Measurements from ENCODE around the gene SLC37A2. TPM values are rescaled to one million over a fixed set of nuclear protein-coding genes. Genes with fewer than 3 reads are reported as not detected.
"Not testable (repeated sequence)": the region's sequence is repeated elsewhere in the genome, so short reads cannot be mapped to it uniquely, and the experiment has no call there.

The SLC37A2 gene
- total RNA-seq, result 1 to 10 TPM; 2.0 to 4.2 TPM

- Histone ChIP-seq H3K9me3 (no peaks in the 10 kb centered on the region), H3K4me1 (peaks cover 0 to 17% of the 10 kb centered on the region in 2 donors), H3K36me3 (no peaks in the 10 kb centered on the region), H3K27me3 (no peaks in the 10 kb centered on the region), H3K4me3 (peak within 1 kb of the TSS; percentile 43 to 63), H3K27ac (peak within 1 kb of the TSS; percentile 13 to 72)
- peak in 1 of 2 donors; percentile 59 for TF ChIP-seq CTCF (IDR thresholded peaks at IDR 0.05)
- peak; percentile 83 for DNase-seq (ENCODE audit: low spot score)
Observed at GRCh38 chr11:125062931-125063428, at the start of gene SLC37A2. Gene SLC37A2 (plus strand): TSS chr11:125063305. CDS start chr11:125063368, 63 bp downstream.

GRCh38 chr11:125016413-125016812, 46.7 kb upstream of the SLC37A2 start:
- TF ChIP-seq CTCF (IDR thresholded peaks at IDR 0.05), result no peak
- DNase-seq (ENCODE audit: low spot score), result no peak
- no peaks in the 10 kb centered on the region for H3K4me1 ChIP-seq

GRCh38 chr11:125020342-125020741, 42.8 kb upstream of the SLC37A2 start:
- DNase-seq (ENCODE audit: low spot score), result no peak
- H3K27ac ChIP-seq, result no peak overlapping the region
- H3K9me3 ChIP-seq, result peaks cover 0 to 2% of the 10 kb centered on the region in 2 donors
- H3K27me3 ChIP-seq, result no peaks in the 10 kb centered on the region
- no peak for TF ChIP-seq CTCF (IDR thresholded peaks at IDR 0.05)
- H3K36me3 ChIP-seq, result no peaks in the 10 kb centered on the region
- no peak overlapping the region for H3K4me3 ChIP-seq
- no peaks in the 10 kb centered on the region for H3K4me1 ChIP-seq

More at GRCh38 chr11:125016413-125016812, 46.7 kb upstream of the SLC37A2 start:
- Histone ChIP-seq H3K36me3 (no peaks in the 10 kb centered on the region), H3K4me3 (no peak overlapping the region), H3K27me3 (no peaks in the 10 kb centered on the region), H3K9me3 (peaks cover 0 to 13% of the 10 kb centered on the region in 2 donors), H3K27ac (no peak overlapping the region)

- Histone ChIP-seq H3K27me3 (no peaks in the 10 kb centered on the region), H3K27ac (no peak overlapping the region), H3K9me3 (no peaks in the 10 kb centered on the region), H3K4me3 (no peak overlapping the region), H3K4me1 (no peaks in the 10 kb centered on the region), H3K36me3 (no peaks in the 10 kb centered on the region)
- DNase-seq (ENCODE audit: low spot score), result no peak
- TF ChIP-seq CTCF (IDR thresholded peaks at IDR 0.05), result no peak
Observed at GRCh38 chr11:125022551-125022950, 40.6 kb upstream of the SLC37A2 start.

GRCh38 chr11:125025968-125026367, 37.1 kb upstream of the SLC37A2 start:
- no peak overlapping the region for H3K27ac ChIP-seq
- DNase-seq (ENCODE audit: low spot score), result no peak
- no peaks in the 10 kb centered on the region for H3K9me3 ChIP-seq
- TF ChIP-seq CTCF (IDR thresholded peaks at IDR 0.05), result no peak
- H3K4me3 ChIP-seq, result no peak overlapping the region
- H3K36me3 ChIP-seq, result no peaks in the 10 kb centered on the region
- no peaks in the 10 kb centered on the region for H3K4me1 ChIP-seq
- no peaks in the 10 kb centered on the region for H3K27me3 ChIP-seq

GRCh38 chr11:125029431-125029830, 33.7 kb upstream of the SLC37A2 start:
- DNase-seq (ENCODE audit: low spot score); H3K27me3 ChIP-seq; H3K4me3 ChIP-seq; H3K27ac ChIP-seq; H3K4me1 ChIP-seq; H3K36me3 ChIP-seq: not testable (repeated sequence)
- H3K9me3 ChIP-seq, result peaks cover 0 to 10% of the 10 kb centered on the region in 2 donors

Measured in right atrium auricular region (tissue), 2 donors.